GM12891 (cell line): ENCODE data around the gene FARP1.

Experiments used
- POLR2A ChIP-seq: IDR thresholded peaks from 2 replicates; pipeline ENCODE4 v1.6.1; 2011; ENCODE audit warnings: low read depth, low read length, control low read depth
- POLR2AphosphoS5 ChIP-seq: IDR thresholded peaks from 2 replicates; pipeline ENCODE4 v1.6.1; 2011; ENCODE audit warnings: low read depth, low read length, control low read depth
- TAF1 ChIP-seq: IDR thresholded peaks from 2 replicates; pipeline ENCODE4 v1.6.1; 2011; ENCODE audit warnings: low read depth, low read length, control low read depth

GRCh38 chr13:98462946-98463345 is 320.1 kb downstream of the FARP1 start:
- no peak for TF ChIP-seq POLR2A
- TF ChIP-seq TAF1, result no peak
- no peak for TF ChIP-seq POLR2AphosphoS5
